Activated T-helper 2 cell treated with anti-CD3 and anti-CD28 coated beads, Interferon-gamma antibody, Interleukin-2, Interleukin-4, amounts not matched to agents 10 μg/mL and 5 μg/mL and 100 μg/mL, durations not matched to agents 14 hours and 24 hours and 36 hours (primary cell): ENCODE data around the gene DGAT2L6. TPM values are rescaled to one million over a fixed set of nuclear protein-coding genes. Genes with fewer than 3 reads are reported as not detected.

Source experiments
- DNase-seq: peaks from one replicate; pipeline ENCODE4 v3.0.0; 2021; ENCODE audit warnings: low spot score
- H3K27ac Mint-ChIP-seq: one replicate; pipeline ENCODE4 v1.8.0; 2021; ENCODE audit warnings: mixed read lengths
- H3K27me3 Mint-ChIP-seq: one replicate; pipeline ENCODE4 v1.8.0; 2021; ENCODE audit warnings: low read depth, mixed read lengths
- H3K36me3 Mint-ChIP-seq: one replicate; pipeline ENCODE4 v1.8.0; 2021; ENCODE audit warnings: low read depth, mixed read lengths
- H3K4me1 Mint-ChIP-seq: one replicate; pipeline ENCODE4 v1.8.0; 2021; ENCODE audit warnings: low read depth, mixed read lengths
- H3K4me3 Mint-ChIP-seq: one replicate; pipeline ENCODE4 v1.8.0; 2021; ENCODE audit warnings: low read depth, mild to moderate bottlenecking, moderate library complexity, mixed read lengths
- H3K9me3 Mint-ChIP-seq: one replicate; pipeline ENCODE4 v1.8.0; 2021; ENCODE audit warnings: mixed read lengths
- intact Hi-C: fragments of 100-400 bp; cut with micrococcal nuclease; formaldehyde crosslinking; loops from one replicate; pipeline ENCODE4 v1.15.1; 2023
- total RNA-seq: library from RNA; stranded (reverse); gene quantifications from 2 replicates; pipeline ENCODE4 v1.2.3, GENCODE V29; 2022

The DGAT2L6 gene
- total RNA-seq, 1 donor from 2014 or later = not detected

- Mint-ChIP-seq H3K27me3 (no peaks in the 10 kb centered on the region), H3K36me3 (no peaks in the 10 kb centered on the region), H3K4me3 (no peak overlapping the region), H3K9me3 (no peaks in the 10 kb centered on the region), H3K4me1 (peaks cover 18% of the 10 kb centered on the region), H3K27ac (no peak overlapping the region)
- intact Hi-C loops = no loop called here
- no peak for DNase-seq
Measured at GRCh38 chrX:70254909-70255308, 77.6 kb downstream of the DGAT2L6 start.

Other genes starting within 250 kb of the DGAT2L6 start
- not detected in 2 replicates for gene AWAT2, start 127.5 kb upstream of the DGAT2L6 start, total RNA-seq
- not detected in 2 replicates for gene OTUD6A, start 115.0 kb upstream of the DGAT2L6 start, total RNA-seq
- 33.0 and 33.6 TPM in 2 replicates for gene IGBP1, start 44.0 kb upstream of the DGAT2L6 start, total RNA-seq
- gene AWAT1, start 57.2 kb downstream of the DGAT2L6 start, total RNA-seq = not detected in 2 replicates
- gene P2RY4, start 82.7 kb downstream of the DGAT2L6 start, total RNA-seq = 0.55 and 0.71 TPM in 2 replicates
- gene ARR3, start 90.9 kb downstream of the DGAT2L6 start, total RNA-seq = not detected in 2 replicates
- gene RAB41, start 104.7 kb downstream of the DGAT2L6 start, total RNA-seq = not detected in 2 replicates
- 27.7 and 31.4 TPM in 2 replicates for gene PDZD11, start 112.4 kb downstream of the DGAT2L6 start, total RNA-seq
- gene KIF4A, start 112.6 kb downstream of the DGAT2L6 start, total RNA-seq = 24.4 and 26.5 TPM in 2 replicates
- 0.21 and 0.28 TPM in 2 replicates for gene GDPD2, start 245.8 kb downstream of the DGAT2L6 start, total RNA-seq